K562 (cell line): ENCODE data around the gene UNC45B. TPM values are rescaled to one million over a fixed set of nuclear protein-coding genes. Genes with fewer than 3 reads are reported as not detected.

ENCODE experiments used
- ATAC-seq: fragments of 200-7000 bp; cut with Tn5 transposase; 3 replicates; pipeline ENCODE4 v1.9.1; 2020; ENCODE audit warnings: moderate library complexity
- BruUV-seq: library from RNA; stranded (reverse); fragments of 400-500 nt; replicated peaks from 2 replicates; lab custom pipeline; 2021; lab: Mats Ljungman, UMichigan
- CTCF ChIA-PET: fragments of 300-600 bp; formaldehyde crosslinking; extraction: SDS; loops from one replicate; lab custom pipeline; 2021; ENCODE audit warnings: low intra/inter-chr PET ratio; lab: Yijun Ruan, JAX
- POLR2A ChIA-PET: fragments of 300-600, 350-650 bp; sonication (Branson Sonifier 250); formaldehyde crosslinking; extraction: SDS; loops from one replicate; lab custom pipeline; 2021; ENCODE audit warnings: antibody characterized with exemption, inconsistent platforms; lab: Yijun Ruan, JAX
- DNase-seq, 4 experiments: peaks; one replicate each; pipeline versions ENCODE4 v3.0.0 to v3.0.0-alpha.2; 2011 to 2018; ENCODE audit warnings: low spot score in 3 of 4, mixed read lengths in 3 of 4; ENCODE audit errors: extremely low read depth in 1 of 4
- FAIRE-seq: peaks from 2 replicates; lab custom pipeline; 2011; peaks lifted over from hg19 to GRCh38; lab: Jason Lieb, UNC
- H2AFZ ChIP-seq: 2 replicates; pipeline ENCODE4 v1.6.0; 2011; ENCODE audit warnings: low read depth, low read length, control low read depth, inconsistent platforms
- H3K27ac ChIP-seq: fragments of 200-600 bp; 3 replicates; pipeline ENCODE4 v1.8.0; 2011; ENCODE audit warnings: low read depth, mild to moderate bottlenecking, control low read depth, inconsistent platforms, low read length, moderate library complexity, mixed read lengths; ENCODE audit errors: extremely low read depth
- H3K27me3 ChIP-seq, 2 experiments: fragments of 300-600 bp in 1 of 2; 2 replicates in 1 of 2; 3 replicates in 1 of 2; pipeline versions ENCODE4 v1.6.0 to v1.8.0; 2011; ENCODE audit warnings: inconsistent platforms in 2 of 2, low read length in 2 of 2, mild to moderate bottlenecking in 1 of 2, mixed read lengths in 1 of 2, moderate library complexity in 1 of 2; ENCODE audit not compliant: control insufficient read depth in 2 of 2, insufficient read depth in 2 of 2
- H3K36me3 ChIP-seq: fragments of 300-600 bp; 3 replicates; pipeline ENCODE4 v1.8.0; 2011; ENCODE audit warnings: mild to moderate bottlenecking, low read length, inconsistent platforms; ENCODE audit not compliant: control insufficient read depth, insufficient read depth
- H3K4me1 ChIP-seq, 2 experiments: fragments of 200-600 bp in 1 of 2; replicated peaks in 1 of 2; 2 replicates in 1 of 2; 3 replicates in 1 of 2; pipeline versions ENCODE4 v1.5.1 to v1.8.0; 2011; ENCODE audit warnings: inconsistent platforms in 2 of 2, low read length in 2 of 2, mild to moderate bottlenecking in 1 of 2, mixed read lengths in 1 of 2, moderate library complexity in 1 of 2; ENCODE audit not compliant: control insufficient read depth in 2 of 2, insufficient read depth in 2 of 2
- H3K4me2 ChIP-seq: 2 replicates; pipeline ENCODE4 v1.6.1; 2011; ENCODE audit warnings: low read length, control low read depth, inconsistent platforms, mixed read lengths; ENCODE audit not compliant: insufficient read depth
- H3K4me3 ChIP-seq: fragments of 200-600 bp; sonication (generic), shearing (Covaris generic); 2 replicates; pipeline ENCODE4 v1.5.1; 2016; ENCODE audit warnings: control low read depth, inconsistent platforms
- H3K79me2 ChIP-seq: fragments of 200-600 bp; 3 replicates; pipeline ENCODE4 v1.8.0; 2011; ENCODE audit warnings: low read length, inconsistent platforms; ENCODE audit not compliant: control insufficient read depth, insufficient read depth
- H3K9ac ChIP-seq, 2 experiments: 2 replicates each; pipeline versions ENCODE4 v1.6.0 to v1.6.1; 2011; ENCODE audit warnings: low read depth in 2 of 2, low read length in 2 of 2, control low read depth in 1 of 2, inconsistent platforms in 1 of 2, mild to moderate bottlenecking in 1 of 2, mixed read lengths in 1 of 2; ENCODE audit not compliant: insufficient read depth in 1 of 2
- H3K9me1 ChIP-seq: one replicate; pipeline ENCODE4 v1.6.0; 2011; ENCODE audit warnings: inconsistent platforms, mild to moderate bottlenecking, low read length, moderate library complexity; ENCODE audit not compliant: control insufficient read depth, insufficient read depth
- H3K9me3 ChIP-seq: replicated peaks from 2 replicates; pipeline ENCODE4 v1.5.1; 2011; ENCODE audit warnings: low read depth, low read length, inconsistent platforms; ENCODE audit not compliant: control insufficient read depth, insufficient read depth
- H4K20me1 ChIP-seq: replicated peaks from 2 replicates; pipeline ENCODE4 v1.6.1; 2011; ENCODE audit warnings: low read length, inconsistent platforms, mixed read lengths; ENCODE audit not compliant: control insufficient read depth, insufficient read depth
- CREB3 ChIP-seq: fragments of 450-650 bp; conservative IDR thresholded peaks from 2 replicates; pipeline ENCODE4 v1.6.1; 2016; ENCODE audit warnings: missing genetic modification characterization, low read depth, mild to moderate bottlenecking, missing compliant biosample characterization, moderate library complexity
- GABPB2 ChIP-seq: fragments of 250-450 bp; sonication (Bioruptor Pico); conservative IDR thresholded peaks from 2 replicates; pipeline ENCODE4 v1.5.1; 2021; ENCODE audit warnings: mild to moderate bottlenecking
- HDAC3 ChIP-seq: fragments of 450-650 bp; IDR thresholded peaks from 2 replicates; pipeline ENCODE4 v1.6.1; 2018; ENCODE audit warnings: borderline replicate concordance, mild to moderate bottlenecking, moderate library complexity; ENCODE audit not compliant: partially characterized antibody
- HMGN3 ChIP-seq: IDR thresholded peaks from 2 replicates; pipeline ENCODE4 v1.6.1; 2011; ENCODE audit warnings: borderline replicate concordance, low read depth, mild to moderate bottlenecking, mixed read lengths, low read length; ENCODE audit not compliant: insufficient read length; ENCODE audit errors: extremely low read depth
- MAFG ChIP-seq: fragments of 450-650 bp; conservative IDR thresholded peaks from 2 replicates; pipeline ENCODE4 v1.6.1; 2016; ENCODE audit warnings: missing genetic modification characterization, missing compliant biosample characterization
- MTA3 ChIP-seq: fragments of 450-650 bp; formaldehyde crosslinking; IDR thresholded peaks from 2 replicates; pipeline ENCODE4 v1.6.1; 2017; ENCODE audit warnings: mild to moderate bottlenecking, borderline replicate concordance
- NONO ChIP-seq, 2 experiments: fragments of 200-400 bp in 1 of 2; fragments of 450-650 bp in 1 of 2; formaldehyde crosslinking in 1 of 2; IDR thresholded peaks; 2 replicates each; pipeline ENCODE4 v1.6.1; 2017; ENCODE audit warnings: low read depth in 2 of 2, mild to moderate bottlenecking in 2 of 2, moderate library complexity in 2 of 2, low read length in 1 of 2
- RBM14 ChIP-seq: fragments of 200-400 bp; formaldehyde crosslinking; IDR thresholded peaks from 2 replicates; pipeline ENCODE4 v1.6.1; 2018; ENCODE audit warnings: low read depth, mild to moderate bottlenecking, low read length, moderate library complexity, borderline replicate concordance; ENCODE audit not compliant: insufficient read depth
- RBM34 ChIP-seq: fragments of 200-400 bp; formaldehyde crosslinking; IDR thresholded peaks from 2 replicates; pipeline ENCODE4 v1.6.1; 2018; ENCODE audit warnings: low read length, borderline replicate concordance; ENCODE audit not compliant: insufficient read depth
- SRSF1 ChIP-seq: fragments of 200-400 bp; formaldehyde crosslinking; IDR thresholded peaks from 2 replicates; pipeline ENCODE4 v1.6.1; 2017; ENCODE audit warnings: mild to moderate bottlenecking, low read depth, low read length, moderate library complexity
- TFAM ChIP-seq: fragments of 250-450 bp; sonication (Bioruptor Pico); conservative IDR thresholded peaks from 2 replicates; pipeline ENCODE4 v1.5.0; 2021; ENCODE audit warnings: mild to moderate bottlenecking, moderate library complexity
- YY1 ChIP-seq, 3 experiments: IDR thresholded peaks; 2 replicates each; pipeline ENCODE4 v1.6.1; 2011; ENCODE audit warnings: low read length in 2 of 3, mild to moderate bottlenecking in 2 of 3, moderate library complexity in 2 of 3, borderline replicate concordance in 1 of 3, control low read depth in 1 of 3, low read depth in 1 of 3; ENCODE audit not compliant: insufficient read depth in 3 of 3, insufficient replicate concordance in 2 of 3, control insufficient read depth in 1 of 3, insufficient read length in 1 of 3; ENCODE audit errors: extremely low read depth in 1 of 3
- ZBTB5 ChIP-seq: fragments of 450-650 bp; IDR thresholded peaks from 2 replicates; pipeline ENCODE4 v1.6.1; 2017; ENCODE audit warnings: antibody characterized with exemption
- ZFX ChIP-seq: sonication (generic); formaldehyde crosslinking; IDR thresholded peaks from 2 replicates; pipeline ENCODE4 v1.8.0; 2022; ENCODE audit warnings: mild to moderate bottlenecking, missing genetic modification reagents, moderate library complexity
- ZNF449 ChIP-seq: fragments of 250-450 bp; sonication (Bioruptor Pico); IDR thresholded peaks from 2 replicates; pipeline ENCODE4 v1.8.0; 2022; ENCODE audit warnings: moderate library complexity, mild to moderate bottlenecking, inconsistent platforms
- WGBS: fragments of 100-300 bp; shearing (Covaris generic); methylation state at CpG from one replicate; pipeline ENCODE4 v1.1.6; 2016; ENCODE audit warnings: low coverage, mixed read lengths; ENCODE audit not compliant: insufficient coverage; ENCODE audit errors: missing lambda C conversion rate; 5-methylcytosine and 5-hydroxymethylcytosine counted together
- in situ Hi-C: fragments of 300-500 bp; cut with MboI; formaldehyde crosslinking; loops from 4 replicates; pipeline ENCODE4 v1.15.0; 2018; ENCODE audit warnings: inconsistent platforms, mixed read lengths
- intact Hi-C: fragments of 100-400 bp; cut with micrococcal nuclease; formaldehyde crosslinking; loops from 2 replicates; pipeline ENCODE4 v1.14.2; 2022
- polyA plus RNA-seq, 8 experiments: library from polyadenylated mRNA; depleted of rRNA in 4 of 8; stranded (reverse) in 5 of 8; unstranded in 3 of 8; fragments of >200 nt; fragmentation: Nextera tagmentation in 2 of 8; fragmentation: Illumina TruSeq in 1 of 8; extraction: Ambion mirVana in 2 of 8; extraction: Trizol in 1 of 8; gene quantifications; 2 replicates each; pipeline versions ENCODE4 v1.2.1 to v1.2.3, GENCODE V29; 2011 to 2014; ENCODE audit warnings: inconsistent platforms in 1 of 8, missing spikeins in 1 of 8
- total RNA-seq, 7 experiments: library from RNA; depleted of rRNA in 6 of 7; stranded (reverse); fragments of >200 nt in 6 of 7; fragmentation: Illumina TruSeq in 2 of 7; extraction: Trizol in 2 of 7; gene quantifications; 2 replicates each; pipeline versions ENCODE4 v1.2.1 to v1.2.3, GENCODE V29; 2011 to 2021; ENCODE audit warnings: low replicate concordance in 1 of 7

The UNC45B gene
- total and polyA plus RNA-seq, 9 of the 15 experiments (the other 6 are each of a cell fraction or from before 2014, with no cell fraction given) = not detected

GRCh38 chr17:35166526-35166925 lies 18.9 kb downstream of the UNC45B start:
- no peak for FAIRE-seq
- Histone ChIP-seq H3K4me2 (no peak overlapping the region), H3K79me2 (no peaks in the 10 kb centered on the region), H3K27ac (no peak overlapping the region), H3K27me3 (peaks cover 20 to 57% of the 10 kb centered on the region in 2 experiments), H3K9me1 (no peaks in the 10 kb centered on the region), H2AFZ (no peak overlapping the region), H3K4me1 (no peaks in the 10 kb centered on the region; a peak in 1 of 5 replicates), H3K9me3 (no peaks in the 10 kb centered on the region), H4K20me1 (no peaks in the 10 kb centered on the region), H3K36me3 (no peaks in the 10 kb centered on the region), H3K9ac (no peak overlapping the region), H3K4me3 (no peak overlapping the region)
- intact Hi-C loops = no loop called here
- BruUV-seq = no TSS peak
- 0% methylated on average over 4 of the region's 5 CpGs for WGBS
- ChIA-PET POLR2A (interaction anchor here (1.4 kb wide), 1 partner anchor 16 kb away, joined by 4 read pairs; no protein-coding TSS in a partner anchor), CTCF (no interaction called here)
- in situ Hi-C loops = loop anchor here (10.0 kb wide), 1 partner anchor 588 kb away; the partner anchor contains the start of gene GAS2L2
- ATAC-seq = no peak
- no peak for TF ChIP-seq GABPB2
- no peak for TF ChIP-seq ZFX (CRISPR knock-in tag)
- TF ChIP-seq ZBTB5 = no peak
- TF ChIP-seq MAFG (tag) = no peak
- no peak for TF ChIP-seq SRSF1
- no peak for TF ChIP-seq CREB3 (tag)
- no peak for TF ChIP-seq MTA3
- no peak for TF ChIP-seq YY1 (IDR thresholded peaks at IDR 0.05; ENCODE audit: borderline replicate concordance in 1 of 3, control insufficient read depth in 1 of 3, extremely low read depth in 1 of 3, insufficient read depth in 3 of 3, insufficient read length in 1 of 3, insufficient replicate concordance in 2 of 3, low read depth in 1 of 3, low read length in 2 of 3)
- no peak for TF ChIP-seq NONO (IDR thresholded peaks at IDR 0.05; ENCODE audit: low read depth in 2 of 2, low read length in 1 of 2)
- no peak for TF ChIP-seq HMGN3
- TF ChIP-seq TFAM = no peak
- TF ChIP-seq RBM34 = no peak
- no peak for TF ChIP-seq RBM14
- TF ChIP-seq HDAC3 = no peak
- TF ChIP-seq ZNF449 (CRISPR knock-in tag) = no peak
- no peak for DNase-seq
